Activated CD4-positive, alpha-beta T cell treated with anti-CD3 and anti-CD28 coated beads, Interleukin-10, Interleukin-2, amounts not matched to agents 100 ng/mL and 50 ng/mL, durations not matched to agents 16 hours and 8 hours (primary cell): ENCODE results near the gene TFCP2L1.

Source experiments
- DNase-seq: peaks from one replicate; pipeline ENCODE4 v3.0.0-alpha.2; 2020

TFCP2L1 gene

GRCh38 chr2:121214296-121214695 is 70.7 kb downstream of the TFCP2L1 start:
- DNase-seq, result no peak

DNA sequence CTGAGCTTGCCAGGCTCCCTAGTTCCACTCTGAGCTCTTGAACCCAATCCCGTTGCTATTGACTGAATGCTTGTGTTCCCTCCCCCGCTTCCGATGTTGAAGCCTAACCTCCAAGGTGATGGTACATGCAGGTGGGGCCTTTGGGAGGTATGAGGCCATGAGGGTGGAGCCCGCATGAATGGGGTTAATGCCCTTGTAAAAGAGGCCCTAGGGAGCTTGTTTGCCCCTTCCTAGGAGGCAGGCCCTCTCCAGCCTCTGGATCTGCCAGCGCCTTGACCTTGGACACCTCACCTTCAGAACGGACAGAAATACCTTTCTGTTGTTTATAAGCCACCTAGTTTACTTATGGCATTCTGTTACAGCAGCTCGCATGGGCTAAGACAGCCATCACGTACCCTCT is 71.6 kb downstream of the TFCP2L1 start:
- no peak for DNase-seq

- DNase-seq, result no peak
Measured at GRCh38 chr2:121212661-121213325, 72.2 kb downstream of the TFCP2L1 start.

DNA sequence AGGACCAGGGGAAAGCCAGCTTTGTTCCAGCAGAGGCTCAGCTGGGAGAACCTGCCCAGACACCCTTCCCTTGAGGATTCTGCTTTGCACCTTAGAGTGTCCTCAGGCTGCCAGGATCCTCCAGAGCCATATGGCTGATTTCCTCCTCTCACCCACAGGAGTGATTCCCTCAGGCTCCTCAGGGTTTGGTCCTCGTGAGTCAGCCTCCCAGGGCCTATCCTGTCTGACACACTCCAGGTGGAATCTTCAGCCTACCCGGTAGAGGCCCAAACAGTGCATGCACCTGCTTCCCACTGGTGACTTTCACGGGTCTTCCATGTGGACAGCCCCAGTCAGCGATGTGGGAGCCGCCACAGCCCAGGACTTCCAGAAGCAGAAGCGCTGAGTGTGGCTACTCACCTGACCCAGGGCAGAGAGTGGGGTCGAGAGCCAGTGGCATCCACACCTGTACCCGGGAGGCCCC is 73.3 kb downstream of the TFCP2L1 start:
- no peak for DNase-seq

GRCh38 chr2:121211251-121211650 is 73.8 kb downstream of the TFCP2L1 start:
- DNase-seq, result no peak

GRCh38 chr2:121210691-121211090 is 74.3 kb downstream of the TFCP2L1 start:
- DNase-seq, result no peak

DNA sequence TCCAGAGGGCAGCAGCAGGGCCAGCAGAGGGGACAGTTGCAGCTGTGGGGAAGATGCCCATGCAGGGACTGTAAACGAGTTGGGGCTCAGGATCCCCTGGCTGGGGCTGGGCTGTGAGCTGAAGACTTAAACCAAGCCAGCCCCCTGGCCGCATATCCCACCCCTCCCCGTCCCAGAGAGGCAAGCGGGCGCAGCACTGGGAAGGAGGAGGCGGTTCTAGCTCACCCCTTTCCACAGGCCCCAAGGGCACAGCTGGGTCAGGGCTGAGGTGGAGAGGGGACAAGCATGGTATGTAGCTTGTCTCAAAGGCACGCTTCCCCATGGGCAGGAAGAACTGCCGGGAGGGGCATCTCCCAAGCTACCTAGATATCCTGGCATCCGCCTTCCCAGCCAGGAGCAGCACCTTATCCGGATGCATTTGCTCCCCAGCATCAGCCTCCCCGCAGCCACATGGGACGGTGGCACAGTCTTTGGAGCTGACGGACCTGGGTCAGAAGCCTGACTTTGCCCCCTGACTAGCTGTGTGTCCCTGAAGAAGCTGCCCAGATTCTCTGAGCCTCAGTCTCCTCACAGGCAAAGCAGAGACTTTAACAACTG is 75.9 kb downstream of the TFCP2L1 start:
- DNase-seq, result no peak

DNA sequence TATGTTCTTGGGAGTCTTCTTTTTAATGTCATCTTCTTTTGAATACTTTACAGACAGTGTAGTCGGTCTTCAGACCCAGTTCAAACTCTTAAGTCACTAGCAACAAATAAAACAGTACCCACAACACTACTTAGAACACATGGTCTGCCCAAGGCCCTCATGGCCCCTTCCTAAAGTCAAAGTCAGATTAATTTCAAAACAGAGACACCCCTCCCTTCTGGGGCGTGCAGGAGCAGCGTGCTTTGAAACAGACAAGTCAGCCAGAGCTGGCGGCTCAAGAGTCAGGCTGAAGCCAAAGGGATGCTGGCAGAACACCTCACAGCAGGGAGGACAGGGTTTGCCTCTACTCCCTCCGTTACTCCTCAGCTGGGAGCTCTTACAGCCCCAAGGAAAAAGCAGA is 77.5 kb downstream of the TFCP2L1 start:
- DNase-seq, result no peak

- DNase-seq, result no peak
Measured at GRCh38 chr2:121205321-121205942, 79.6 kb downstream of the TFCP2L1 start.

DNA sequence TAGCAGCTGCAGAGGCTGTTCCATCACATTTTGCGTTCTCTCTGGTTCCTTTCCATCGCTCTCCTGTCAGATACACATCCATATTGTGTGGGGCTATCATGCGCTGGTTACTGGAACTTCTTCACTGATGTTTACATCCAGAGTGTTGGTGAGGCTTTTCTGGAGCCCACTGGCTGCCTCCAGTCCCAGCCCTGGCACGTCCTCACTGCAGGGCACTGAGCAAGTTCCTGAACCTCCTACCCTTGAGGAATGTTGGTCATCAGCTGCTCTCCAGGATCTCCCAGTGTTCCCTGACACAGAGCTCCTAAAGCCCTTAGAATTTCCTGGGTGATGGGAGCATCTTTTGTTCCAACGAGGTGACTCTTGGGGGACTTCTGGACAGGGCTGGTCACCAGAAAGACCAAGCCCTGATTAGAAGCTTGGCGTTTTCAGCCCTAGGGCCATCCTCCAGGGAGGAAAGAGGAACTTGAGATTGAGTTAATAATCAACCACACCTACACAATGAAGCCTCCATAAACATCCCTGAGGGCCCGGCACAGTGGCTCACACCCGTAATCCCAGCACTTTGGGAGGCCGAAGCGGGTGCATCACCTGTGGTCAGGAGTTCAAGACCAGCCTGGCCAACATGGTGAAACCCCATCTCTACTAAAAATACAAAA is 81.3 kb downstream of the TFCP2L1 start:
- DNase-seq, result no peak

DNA sequence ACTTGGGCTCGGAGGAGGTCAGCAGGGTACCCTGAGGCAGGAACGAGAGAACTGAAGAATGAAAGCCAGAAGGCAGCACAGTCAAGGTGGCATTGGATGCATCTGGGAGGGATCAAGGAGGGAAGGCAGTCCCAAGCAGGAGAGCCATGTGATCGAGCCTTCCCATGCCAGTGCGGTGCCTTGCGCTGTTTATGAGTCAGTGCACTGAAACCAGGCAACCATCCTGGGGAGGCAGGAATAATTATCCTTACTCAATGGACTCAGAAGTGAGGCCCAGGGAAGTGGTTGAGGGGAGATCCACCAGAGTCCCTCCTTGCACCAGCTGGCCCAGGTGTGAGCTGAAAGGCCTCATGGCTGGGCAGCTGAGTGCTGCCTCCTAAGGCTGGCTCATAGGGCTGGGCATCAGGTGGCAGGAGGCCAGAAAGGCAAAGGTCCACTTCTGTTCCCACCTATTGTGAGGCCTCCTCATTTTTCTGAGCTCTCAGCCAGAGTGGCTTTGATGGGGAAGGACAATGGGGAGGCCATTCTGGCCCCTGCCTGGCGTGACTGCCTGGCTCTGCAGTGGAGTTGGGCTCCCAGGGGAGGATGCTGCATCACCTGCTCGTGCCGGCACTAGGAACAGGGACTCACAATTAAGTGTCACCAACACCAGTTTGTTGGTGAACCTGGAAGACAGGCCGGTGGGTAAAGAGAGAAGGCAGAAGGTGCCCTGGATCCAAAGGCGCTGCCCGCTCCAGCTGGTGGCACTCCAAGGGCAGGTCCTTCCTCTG is 82.3 kb downstream of the TFCP2L1 start:
- DNase-seq, result no peak

DNA sequence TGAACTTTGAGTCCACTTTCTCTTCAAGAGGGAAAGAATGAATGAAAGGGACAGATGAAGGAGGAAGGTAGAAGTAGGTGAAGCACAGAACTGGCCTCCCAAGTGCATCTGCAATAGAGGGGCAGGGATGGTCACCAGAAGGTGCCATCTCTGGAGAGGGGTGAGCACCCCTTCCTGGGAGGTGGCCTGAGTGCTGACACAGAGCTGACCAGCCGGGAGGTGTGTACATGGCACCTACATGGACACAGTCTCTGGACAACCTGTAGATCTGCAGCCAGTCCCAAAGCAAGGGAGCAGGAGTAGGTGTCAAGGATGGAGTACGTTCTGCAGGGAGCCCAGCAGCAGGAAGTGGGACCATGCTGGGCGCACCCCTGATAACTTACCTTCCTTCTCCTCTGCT is 83.2 kb downstream of the TFCP2L1 start:
- DNase-seq, result no peak

- no peak for DNase-seq
Measured at GRCh38 chr2:121200419-121201315, 84.3 kb downstream of the TFCP2L1 start.

GRCh38 chr2:121200011-121200347 is 85.0 kb downstream of the TFCP2L1 start:
- no peak for DNase-seq

DNA sequence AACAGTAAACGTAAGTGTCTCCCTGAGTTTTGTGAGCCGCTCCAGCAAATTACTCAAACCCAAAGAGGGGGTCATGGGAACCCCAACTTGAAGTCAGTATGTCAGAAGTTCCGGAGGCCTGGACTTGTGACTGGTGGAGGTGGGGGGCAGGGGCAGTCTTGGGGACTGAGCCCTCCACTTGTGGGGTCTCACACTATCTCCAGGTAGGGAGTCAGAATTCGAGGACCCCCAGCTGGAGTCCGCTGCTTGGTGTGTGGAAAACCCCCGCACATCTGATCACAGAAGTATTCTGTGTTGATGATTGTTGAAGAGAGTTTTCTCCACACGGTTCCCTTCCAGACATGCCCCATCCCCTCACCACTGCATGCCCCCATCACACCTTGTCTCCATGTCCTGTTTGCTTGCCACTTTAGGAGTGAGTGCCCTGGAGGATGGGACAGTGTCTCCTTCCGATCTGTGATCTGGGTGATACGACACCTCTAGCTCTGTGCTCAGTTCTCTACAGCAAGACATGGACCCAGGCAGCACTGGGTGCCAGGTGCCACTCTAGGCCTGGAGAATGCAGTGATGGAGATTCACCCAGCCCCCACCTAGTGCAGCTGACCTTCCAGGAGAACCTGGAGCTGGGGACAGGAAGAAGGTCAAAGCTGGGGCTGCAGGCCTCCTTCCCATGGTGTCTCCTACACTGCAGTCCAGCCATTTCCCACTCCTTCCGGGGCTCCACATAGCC is 85.6 kb downstream of the TFCP2L1 start:
- DNase-seq, result no peak

DNA sequence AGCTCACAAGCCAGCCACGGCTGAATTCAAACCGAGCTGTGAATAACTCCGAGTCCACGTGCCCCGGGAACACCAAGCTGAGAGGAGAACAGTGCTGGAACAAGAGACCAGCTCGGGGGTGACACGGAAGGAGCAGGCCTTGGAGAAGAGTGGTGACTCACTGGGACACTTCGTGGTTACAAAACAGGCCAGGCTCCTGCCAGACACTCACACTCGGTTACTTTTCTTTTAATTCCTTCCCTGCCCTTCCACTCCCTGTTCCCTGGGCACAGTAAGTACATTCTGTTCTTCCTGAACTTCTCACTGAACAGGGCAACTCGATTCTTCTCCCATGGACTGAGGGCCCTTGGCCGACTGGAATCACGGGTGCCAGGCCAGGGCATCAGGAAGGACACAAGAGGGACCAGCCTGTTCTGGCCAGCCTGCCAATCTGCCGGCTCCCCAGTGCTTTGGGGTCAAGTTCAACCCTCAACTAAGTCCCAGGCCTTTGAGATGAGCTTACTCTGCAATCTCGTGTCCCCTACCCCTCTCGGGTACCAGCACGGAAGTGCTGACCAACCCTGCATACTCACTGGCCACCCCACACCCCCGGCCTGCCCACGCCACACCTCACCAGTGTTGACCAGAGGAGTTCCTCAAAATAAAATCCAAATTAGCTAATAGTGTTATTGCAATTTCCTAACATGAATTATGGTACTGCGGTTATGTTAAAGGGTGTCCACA is 87.5 kb downstream of the TFCP2L1 start:
- no peak for DNase-seq

DNA sequence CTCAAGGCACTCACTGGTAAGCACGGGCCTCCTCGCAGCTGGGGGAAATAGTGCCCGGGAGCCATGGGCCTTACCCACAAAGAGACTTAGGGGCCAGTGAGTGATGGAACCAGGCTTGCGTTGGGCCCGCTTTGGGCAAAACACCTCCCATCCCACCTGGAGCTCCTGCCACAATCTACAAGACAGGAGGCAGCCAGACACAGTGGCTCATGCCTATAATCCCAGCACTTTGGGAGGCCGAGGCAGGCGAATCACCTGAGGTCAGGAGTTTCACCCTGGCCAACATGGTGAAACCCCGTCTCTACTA is 88.2 kb downstream of the TFCP2L1 start:
- DNase-seq, result no peak

DNA sequence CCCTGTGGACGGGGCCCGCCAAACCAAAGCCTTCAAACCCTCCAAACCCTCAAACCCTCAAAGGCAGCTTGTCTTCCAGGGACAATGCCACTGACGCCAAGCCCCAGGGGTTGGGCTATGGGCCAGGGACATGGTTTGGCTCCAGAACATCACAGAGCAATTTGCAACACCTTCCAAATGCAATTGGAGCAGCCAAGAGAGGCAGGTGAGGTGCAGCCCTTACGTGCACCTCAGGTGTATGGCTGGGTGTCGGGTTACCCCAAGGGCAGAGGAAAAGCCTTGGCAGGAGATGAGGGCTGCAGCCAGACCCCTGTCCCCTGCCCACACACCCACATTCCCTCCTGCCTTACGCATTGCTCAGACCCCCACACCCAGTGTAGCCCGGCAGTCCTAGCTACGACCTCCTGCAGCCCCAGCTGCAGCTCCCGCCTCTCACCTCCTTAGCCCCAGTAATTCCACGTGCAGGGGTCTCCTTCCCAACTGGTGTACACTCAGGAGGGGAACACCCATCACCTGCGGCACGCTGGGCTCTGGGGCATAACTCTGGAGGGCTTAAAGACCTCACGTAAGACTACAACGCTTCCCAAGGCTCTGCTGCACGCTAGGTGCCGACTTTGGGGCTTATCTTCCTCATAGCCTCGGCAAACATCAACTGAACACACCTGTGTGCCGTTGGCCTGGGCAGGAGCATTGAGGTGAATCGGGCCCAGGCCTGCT is 88.7 kb downstream of the TFCP2L1 start:
- DNase-seq, result no peak

GRCh38 chr2:121195036-121195435 is 90.0 kb downstream of the TFCP2L1 start:
- DNase-seq, result no peak

- DNase-seq, result no peak
Measured at GRCh38 chr2:121194626-121195025, 90.4 kb downstream of the TFCP2L1 start.
